Kidney (tissue), 14 donors: ENCODE measurements around the gene SEMA3F. TPM values are rescaled to one million over a fixed set of nuclear protein-coding genes. Genes with fewer than 3 reads are reported as not detected.

Experiments
- DNase-seq, 5 donors: peaks; one replicate each; pipeline ENCODE4 v3.0.0-alpha.2; 2013 to 2020
- FAIRE-seq: peaks from 2 replicates; lab custom pipeline; 2012; peaks lifted over from hg19 to GRCh38; lab: Jason Lieb, UNC
- H3K27ac ChIP-seq, 2 donors: one replicate each; pipeline ENCODE4 v1.7.0; 2013; ENCODE audit warnings: low read depth in 2 of 2, low read length in 2 of 2, inconsistent platforms in 1 of 2
- H3K27me3 ChIP-seq: one replicate; pipeline ENCODE4 v1.7.1; 2013; ENCODE audit warnings: low read length, inconsistent platforms; ENCODE audit not compliant: control insufficient read depth, insufficient read depth
- H3K36me3 ChIP-seq, 3 donors: one replicate each; pipeline versions ENCODE4 v1.7.0 to v1.7.1; 2013; ENCODE audit warnings: low read length in 3 of 3, control low read depth in 1 of 3, inconsistent platforms in 1 of 3; ENCODE audit not compliant: insufficient read depth in 3 of 3, control insufficient read depth in 2 of 3
- H3K4me1 ChIP-seq, 3 donors: one replicate each; pipeline versions ENCODE4 v1.7.0 to v1.7.1; 2013; ENCODE audit warnings: low read length in 3 of 3, inconsistent platforms in 1 of 3, low read depth in 1 of 3; ENCODE audit not compliant: control insufficient read depth in 2 of 3, insufficient read depth in 2 of 3
- H3K4me3 ChIP-seq, 3 donors: one replicate each; pipeline versions ENCODE4 v1.7.0 to v1.8.1; 2013; ENCODE audit warnings: low read length in 3 of 3, control low read depth in 1 of 3, inconsistent platforms in 1 of 3
- H3K9ac ChIP-seq, 3 donors: one replicate each; pipeline versions ENCODE4 v1.7.0 to v1.7.1; 2013; ENCODE audit warnings: low read length in 3 of 3, control low read depth in 1 of 3, inconsistent platforms in 1 of 3
- H3K9me3 ChIP-seq, 3 donors: one replicate each; pipeline versions ENCODE4 v1.7.0 to v1.7.1; 2013; ENCODE audit warnings: low read length in 3 of 3, control low read depth in 1 of 3, inconsistent platforms in 1 of 3; ENCODE audit not compliant: control insufficient read depth in 2 of 3, insufficient read depth in 1 of 3
- intact Hi-C: fragments of 100-400 bp; cut with DNase I; formaldehyde crosslinking; loops from one replicate; pipeline ENCODE4 v1.11.1; 2022
- polyA plus RNA-seq: library from polyadenylated mRNA; stranded (reverse); fragments of 350-450 nt; fragmentation: Illumina TruSeq; extraction: RNeasy Lipid Tissue Mini Kit (QIAGEN cat#74804); gene quantifications from one replicate; pipeline ENCODE4 v1.2.3, GENCODE V29; 2014; ENCODE audit warnings: low read depth, low replicate concordance; ENCODE audit not compliant: insufficient read depth
- total RNA-seq: library from RNA; stranded (reverse); fragmentation: NEBNext Ultra II Directional; extraction: Animal tissue kit (Norgen Biotek cat#: 25700); gene quantifications from one replicate; pipeline ENCODE4 v1.2.1, GENCODE V29; 2021
- TF ChIP-seq, protein P1 (sequence below): IDR thresholded peaks from 3 replicates; pipeline ENCODE4 v1.5.1; 2012; ENCODE audit warnings: mild to moderate bottlenecking, moderate library complexity, borderline replicate concordance; ENCODE audit not compliant: insufficient read depth; ENCODE audit errors: extremely low read depth
- donor health status: control.
- donor health status: control.
- donor health status: control.
- donor health status: control.
- donor health status: control.
- donor health status: DM: yes; HTN: yes; CAD: no.
- donor health status: Normal renal cell carcinoma (clear cell type).

Gene SEMA3F
- total and polyA plus RNA-seq, 2 donors from 2014 or later, result 36.7 to 39.9 TPM

DNA sequence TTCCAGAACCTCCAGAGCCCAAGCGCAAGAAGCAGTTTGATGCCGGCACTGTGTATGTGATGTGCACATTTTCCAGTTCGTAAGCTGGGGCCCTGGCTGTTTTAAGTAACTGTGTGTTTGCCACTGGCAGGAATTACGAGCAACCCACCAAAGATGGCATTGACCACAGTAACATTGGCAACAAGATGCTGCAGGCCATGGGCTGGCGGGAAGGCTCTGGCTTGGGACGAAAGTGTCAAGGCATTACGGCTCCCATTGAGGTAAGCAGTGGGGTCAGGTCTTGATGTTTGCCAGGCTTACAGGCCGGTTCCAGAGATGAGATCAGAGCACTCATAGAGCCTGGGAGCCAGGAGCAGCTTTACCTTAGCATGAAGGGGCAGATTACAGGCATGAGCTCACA is 38.0 kb upstream of the SEMA3F start:
- H3K4me3 ChIP-seq, result no peak overlapping the region
- no peaks in the 10 kb centered on the region for H3K27me3 ChIP-seq
- H3K9ac ChIP-seq, result no peak overlapping the region
- peaks cover 0 to 2% (median 0%) of the 10 kb centered on the region in 3 donors for H3K4me1 ChIP-seq
- DNase-seq, result peak in 1 of 5 donors; percentile 23
- H3K27ac ChIP-seq, result no peak overlapping the region
- no peak for FAIRE-seq
- TF ChIP-seq, protein P1, sequence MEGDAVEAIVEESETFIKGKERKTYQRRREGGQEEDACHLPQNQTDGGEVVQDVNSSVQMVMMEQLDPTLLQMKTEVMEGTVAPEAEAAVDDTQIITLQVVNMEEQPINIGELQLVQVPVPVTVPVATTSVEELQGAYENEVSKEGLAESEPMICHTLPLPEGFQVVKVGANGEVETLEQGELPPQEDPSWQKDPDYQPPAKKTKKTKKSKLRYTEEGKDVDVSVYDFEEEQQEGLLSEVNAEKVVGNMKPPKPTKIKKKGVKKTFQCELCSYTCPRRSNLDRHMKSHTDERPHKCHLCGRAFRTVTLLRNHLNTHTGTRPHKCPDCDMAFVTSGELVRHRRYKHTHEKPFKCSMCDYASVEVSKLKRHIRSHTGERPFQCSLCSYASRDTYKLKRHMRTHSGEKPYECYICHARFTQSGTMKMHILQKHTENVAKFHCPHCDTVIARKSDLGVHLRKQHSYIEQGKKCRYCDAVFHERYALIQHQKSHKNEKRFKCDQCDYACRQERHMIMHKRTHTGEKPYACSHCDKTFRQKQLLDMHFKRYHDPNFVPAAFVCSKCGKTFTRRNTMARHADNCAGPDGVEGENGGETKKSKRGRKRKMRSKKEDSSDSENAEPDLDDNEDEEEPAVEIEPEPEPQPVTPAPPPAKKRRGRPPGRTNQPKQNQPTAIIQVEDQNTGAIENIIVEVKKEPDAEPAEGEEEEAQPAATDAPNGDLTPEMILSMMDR, result no peak
- no peaks in the 10 kb centered on the region for H3K9me3 ChIP-seq
- intact Hi-C loops, result no loop called here
- peaks cover 30 to 88% (median 67%) of the 10 kb centered on the region in 3 donors for H3K36me3 ChIP-seq

DNA sequence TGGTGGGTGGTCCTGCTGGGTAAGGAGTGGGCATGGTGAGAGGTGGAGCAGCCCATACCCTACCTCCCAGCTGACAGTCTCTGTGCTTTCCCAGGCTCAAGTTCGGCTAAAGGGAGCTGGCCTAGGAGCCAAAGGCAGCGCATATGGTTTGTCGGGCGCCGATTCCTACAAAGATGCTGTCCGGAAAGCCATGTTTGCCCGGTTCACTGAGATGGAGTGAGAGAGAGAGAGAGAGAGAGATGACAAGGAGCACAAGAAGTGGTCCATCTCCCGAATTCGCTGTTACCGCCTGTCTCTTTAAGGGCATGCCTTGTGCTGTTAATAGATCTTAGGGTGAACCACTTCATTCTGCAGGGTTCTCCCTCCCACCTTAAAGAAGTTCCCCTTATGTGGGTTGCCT is 36.9 kb upstream of the SEMA3F start:
- FAIRE-seq (no peak), DNase-seq (peak in 1 of 5 donors; percentile 32)

DNA sequence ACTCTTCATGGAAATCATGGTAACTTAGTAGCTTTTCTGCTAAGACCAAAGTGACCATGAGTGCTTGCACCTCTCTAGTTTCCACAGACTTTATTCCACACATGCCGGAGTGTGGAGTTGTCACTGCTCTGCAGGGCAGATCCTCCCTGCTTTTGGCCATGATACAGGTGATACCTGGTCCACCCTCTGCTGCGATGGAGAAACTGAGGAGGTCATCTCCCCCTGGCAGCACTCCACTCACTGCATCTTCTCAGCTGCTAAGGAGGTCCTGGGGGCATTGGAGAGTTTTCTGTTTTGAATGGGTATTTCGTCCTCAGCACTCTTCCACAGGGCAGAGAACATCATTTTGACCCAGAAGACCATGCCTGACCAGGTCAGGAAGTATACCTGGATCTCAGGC is 35.3 kb upstream of the SEMA3F start:
- intact Hi-C loops, result loop anchor here (5.0 kb wide), 1 partner anchor 73 kb away; the partner anchor contains the start of gene GNAT1
- Histone ChIP-seq H3K4me1 (peaks cover 0 to 6% (median 0%) of the 10 kb centered on the region in 3 donors), H3K36me3 (peaks cover 21 to 63% (median 47%) of the 10 kb centered on the region in 3 donors), H3K9me3 (no peaks in the 10 kb centered on the region), H3K27me3 (no peaks in the 10 kb centered on the region), H3K4me3 (no peak overlapping the region), H3K27ac (no peak overlapping the region), H3K9ac (no peak overlapping the region)
- no peak for FAIRE-seq
- peak in 1 of 5 donors; percentile 31 for DNase-seq
- TF ChIP-seq, protein P1, result no peak

More for the DNA sequence above, 36.9 kb upstream of the SEMA3F start:
- H3K36me3 ChIP-seq, result peaks cover 26 to 78% (median 61%) of the 10 kb centered on the region in 3 donors
- TF ChIP-seq, protein P1, result no peak
- H3K9ac ChIP-seq, result no peak overlapping the region
- no peak overlapping the region for H3K27ac ChIP-seq
- no peak overlapping the region for H3K4me3 ChIP-seq
- intact Hi-C loops, result no loop called here
- H3K4me1 ChIP-seq, result peaks cover 0 to 2% (median 0%) of the 10 kb centered on the region in 3 donors
- H3K9me3 ChIP-seq, result no peaks in the 10 kb centered on the region
- H3K27me3 ChIP-seq, result no peaks in the 10 kb centered on the region
